A673 (cell line): Measurements from ENCODE around the gene SYNDIG1L.

Experiments used
- EZH2 ChIP-seq: fragments of 200-600 bp; sonication (generic); IDR thresholded peaks from 2 replicates; pipeline ENCODE4 v1.6.1; 2017; ENCODE audit warnings: borderline replicate concordance, low read depth, mild to moderate bottlenecking, mixed read lengths, antibody characterized with exemption, low read length; ENCODE audit not compliant: poor library complexity, severe bottlenecking
- TF ChIP-seq, protein P1 (sequence below): fragments of 300-800, 200-600 bp; sonication (generic); conservative IDR thresholded peaks from 2 replicates; pipeline ENCODE4 v1.5.1; 2017; ENCODE audit warnings: low read depth, mild to moderate bottlenecking, antibody characterized with exemption, low read length, moderate library complexity, mixed read lengths

DNA sequence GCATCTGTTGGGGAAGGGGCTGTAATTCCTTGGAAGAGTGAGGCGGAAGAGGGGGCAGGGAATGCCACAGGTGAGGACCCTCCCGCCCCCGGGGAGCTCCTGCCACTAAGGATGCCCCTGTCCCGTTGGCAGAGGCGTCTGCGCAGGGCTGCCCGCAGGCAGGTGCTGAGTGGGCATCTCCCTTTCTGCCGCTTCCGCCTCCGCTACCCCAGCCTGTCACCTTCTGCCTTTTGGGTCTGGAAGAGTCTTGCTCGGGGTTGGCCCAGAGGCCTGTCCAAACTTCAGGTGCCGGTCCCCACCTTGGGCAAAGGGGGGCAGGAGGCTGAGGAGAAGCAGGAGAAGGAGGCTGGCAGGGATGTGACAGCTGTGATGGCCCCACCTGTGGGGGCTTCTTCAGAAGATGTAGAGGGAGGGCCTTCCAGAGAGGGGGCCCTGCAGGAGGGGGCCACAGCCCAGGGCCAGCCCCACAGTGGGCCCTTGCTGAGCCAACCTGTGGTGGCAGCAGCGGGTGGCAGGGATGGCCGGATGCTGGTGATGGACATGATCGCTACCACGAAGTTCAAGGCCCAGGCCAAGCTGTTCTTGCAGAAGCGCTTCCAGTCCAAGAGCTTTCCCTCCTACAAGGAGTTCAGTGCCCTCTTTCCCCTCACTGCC lies 67.7 kb downstream of the SYNDIG1L start:
- TF ChIP-seq, protein P1, sequence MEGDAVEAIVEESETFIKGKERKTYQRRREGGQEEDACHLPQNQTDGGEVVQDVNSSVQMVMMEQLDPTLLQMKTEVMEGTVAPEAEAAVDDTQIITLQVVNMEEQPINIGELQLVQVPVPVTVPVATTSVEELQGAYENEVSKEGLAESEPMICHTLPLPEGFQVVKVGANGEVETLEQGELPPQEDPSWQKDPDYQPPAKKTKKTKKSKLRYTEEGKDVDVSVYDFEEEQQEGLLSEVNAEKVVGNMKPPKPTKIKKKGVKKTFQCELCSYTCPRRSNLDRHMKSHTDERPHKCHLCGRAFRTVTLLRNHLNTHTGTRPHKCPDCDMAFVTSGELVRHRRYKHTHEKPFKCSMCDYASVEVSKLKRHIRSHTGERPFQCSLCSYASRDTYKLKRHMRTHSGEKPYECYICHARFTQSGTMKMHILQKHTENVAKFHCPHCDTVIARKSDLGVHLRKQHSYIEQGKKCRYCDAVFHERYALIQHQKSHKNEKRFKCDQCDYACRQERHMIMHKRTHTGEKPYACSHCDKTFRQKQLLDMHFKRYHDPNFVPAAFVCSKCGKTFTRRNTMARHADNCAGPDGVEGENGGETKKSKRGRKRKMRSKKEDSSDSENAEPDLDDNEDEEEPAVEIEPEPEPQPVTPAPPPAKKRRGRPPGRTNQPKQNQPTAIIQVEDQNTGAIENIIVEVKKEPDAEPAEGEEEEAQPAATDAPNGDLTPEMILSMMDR = no peak
- no peak for TF ChIP-seq EZH2
